ENCODE data around the gene IPP. TPM values are rescaled to one million over a fixed set of nuclear protein-coding genes. Genes with fewer than 3 reads are reported as not detected.
"Not testable (repeated sequence)": the region's sequence is repeated elsewhere in the genome, so short reads cannot be mapped to it uniquely, and the experiment has no call there.

IPP gene
- total RNA-seq, 1 experiment from 2014 or later = 11.9 TPM

DNA sequence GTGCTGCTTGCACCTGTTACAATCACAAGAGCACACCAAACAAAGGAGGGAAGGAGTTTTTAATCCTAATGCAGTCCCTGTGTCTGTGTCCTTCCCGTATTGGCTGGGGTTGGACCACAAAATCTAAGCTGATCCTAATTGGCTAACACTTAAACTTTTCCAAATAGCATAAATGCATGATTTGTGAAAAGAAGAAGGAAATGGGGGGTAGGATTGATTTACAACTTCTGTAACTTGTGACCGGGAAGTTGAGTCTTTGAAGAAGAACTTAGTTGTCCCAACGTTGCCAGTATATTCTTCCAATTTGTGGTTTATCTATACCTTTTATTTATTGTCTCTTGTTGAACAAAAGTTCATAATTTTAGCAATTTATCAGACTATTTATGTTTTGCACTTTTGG, 11.8 kb upstream of the IPP start:
- Histone ChIP-seq H3K4me1 (replicated peaks) (peaks cover 3% of the 10 kb centered on the region), H3K27ac (no peak overlapping the region), H3K9me3 (replicated peaks) (no peaks in the 10 kb centered on the region), H3K36me3 (no peaks in the 10 kb centered on the region), H3K27me3 (replicated peaks) (no peaks in the 10 kb centered on the region), H3K4me3 (no peak overlapping the region)
- DNase-seq (ENCODE audit: low read depth in 1 of 2, low spot score in 2 of 2) = no peak

DNA sequence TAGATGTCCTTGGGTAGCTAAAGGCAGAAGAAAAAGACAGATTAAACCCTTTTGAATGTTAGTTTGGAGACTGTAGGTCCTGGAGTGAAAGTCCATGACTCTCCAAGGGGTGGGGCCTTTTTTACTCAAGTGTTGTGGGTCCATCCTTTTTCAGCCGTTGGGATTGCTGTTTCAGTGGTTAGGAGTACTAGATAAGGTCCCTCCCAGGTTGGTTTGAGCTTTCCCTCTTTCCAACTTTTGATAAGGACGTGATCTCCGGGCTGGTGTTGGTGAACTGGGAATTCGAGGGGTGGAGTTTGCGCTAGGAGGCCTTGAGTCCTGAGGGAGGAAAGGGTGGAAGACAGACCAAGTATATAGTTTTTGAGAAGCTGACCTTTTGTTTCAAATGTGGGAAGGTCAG, 5.2 kb upstream of the IPP start:
- Histone ChIP-seq H3K4me1 (replicated peaks) (peaks cover 4% of the 10 kb centered on the region), H3K36me3 (no peaks in the 10 kb centered on the region), H3K27me3 (replicated peaks) (no peaks in the 10 kb centered on the region), H3K9me3 (replicated peaks) (no peaks in the 10 kb centered on the region), H3K4me3 (no peak overlapping the region), H3K27ac (no peak overlapping the region)
- no peak for DNase-seq (ENCODE audit: low read depth in 1 of 2, low spot score in 2 of 2)

DNA sequence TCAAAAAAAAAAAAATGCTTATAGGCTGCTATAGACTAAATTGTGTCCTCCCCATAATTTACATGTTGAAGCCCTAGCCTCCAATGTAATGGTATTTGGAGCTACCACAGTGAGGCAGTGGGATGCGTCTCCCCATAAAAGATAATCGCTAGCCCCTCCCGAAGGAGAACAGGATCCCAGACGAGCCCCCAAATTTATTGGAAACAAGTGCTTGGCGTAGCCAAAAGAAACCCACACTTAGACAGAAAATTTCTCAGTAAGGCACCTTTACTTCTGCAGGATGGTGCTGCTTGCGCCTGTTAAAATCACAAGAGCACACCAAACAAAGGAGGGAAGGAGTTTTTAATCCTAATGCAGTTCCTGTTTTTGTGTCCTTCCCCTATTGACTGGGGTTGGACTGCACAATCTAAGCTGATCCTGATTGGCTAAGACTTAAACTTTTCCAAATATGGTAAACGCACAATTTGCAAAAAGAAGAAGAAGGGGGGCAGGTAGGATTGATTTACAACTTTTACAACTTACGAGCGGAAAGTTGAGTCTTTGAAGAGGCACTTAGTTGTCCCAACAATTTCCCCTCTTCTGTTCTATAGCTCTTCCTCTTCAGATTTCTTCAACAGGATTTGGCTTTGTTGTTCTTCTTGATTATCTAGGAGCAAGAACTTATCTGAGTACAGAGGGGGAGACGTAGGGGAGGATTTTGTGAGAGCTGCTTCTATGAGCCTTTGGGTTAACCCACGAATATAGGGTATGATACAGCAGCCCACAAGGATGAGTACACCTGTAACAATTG, 3.0 kb upstream of the IPP start:
- no peak for DNase-seq (ENCODE audit: low read depth in 1 of 2, low spot score in 2 of 2)
- no peak overlapping the region for H3K27ac ChIP-seq
- H3K4me3 ChIP-seq = no peak overlapping the region
- H3K9me3 ChIP-seq (replicated peaks) = no peaks in the 10 kb centered on the region
- H3K36me3 ChIP-seq = no peaks in the 10 kb centered on the region
- H3K27me3 ChIP-seq (replicated peaks) = no peaks in the 10 kb centered on the region
- peaks cover 8% of the 10 kb centered on the region for H3K4me1 ChIP-seq (replicated peaks)

DNA sequence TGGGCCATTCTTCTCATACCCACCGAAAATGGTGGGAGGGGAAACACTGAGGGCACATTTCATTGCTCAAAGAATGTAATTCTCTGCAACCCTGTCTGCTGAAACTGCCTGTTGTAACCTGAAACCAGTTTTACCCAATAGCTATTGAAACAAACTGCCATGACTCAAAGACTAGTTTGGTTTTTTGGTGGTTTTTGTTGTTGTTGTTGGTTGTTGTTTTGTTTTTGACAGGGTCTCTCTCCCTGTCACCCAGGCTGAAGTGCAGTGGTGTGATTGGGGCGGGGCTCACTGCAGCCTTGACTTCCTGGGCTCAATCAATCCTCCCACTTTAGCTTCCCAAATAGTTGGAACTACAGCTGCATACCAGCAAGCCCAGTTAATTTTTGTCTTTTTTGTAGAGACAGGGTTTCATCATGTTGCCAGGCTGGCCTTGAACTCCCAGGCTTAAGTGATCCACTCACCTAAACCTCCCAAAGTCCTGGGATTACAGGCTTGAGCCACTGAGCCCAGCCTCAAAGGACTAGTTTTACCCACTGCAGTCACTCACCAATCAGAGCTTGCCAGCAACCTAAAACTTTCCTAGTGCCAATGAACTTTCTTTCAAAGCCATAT, 2.1 kb upstream of the IPP start:
- no peak overlapping the region for H3K4me3 ChIP-seq
- no peak for DNase-seq (ENCODE audit: low read depth in 1 of 2, low spot score in 2 of 2)
- H3K36me3 ChIP-seq = no peaks in the 10 kb centered on the region
- peaks cover 8% of the 10 kb centered on the region for H3K4me1 ChIP-seq (replicated peaks)
- no peak overlapping the region for H3K27ac ChIP-seq
- no peaks in the 10 kb centered on the region for H3K27me3 ChIP-seq (replicated peaks)
- H3K9me3 ChIP-seq (replicated peaks) = no peaks in the 10 kb centered on the region

DNA sequence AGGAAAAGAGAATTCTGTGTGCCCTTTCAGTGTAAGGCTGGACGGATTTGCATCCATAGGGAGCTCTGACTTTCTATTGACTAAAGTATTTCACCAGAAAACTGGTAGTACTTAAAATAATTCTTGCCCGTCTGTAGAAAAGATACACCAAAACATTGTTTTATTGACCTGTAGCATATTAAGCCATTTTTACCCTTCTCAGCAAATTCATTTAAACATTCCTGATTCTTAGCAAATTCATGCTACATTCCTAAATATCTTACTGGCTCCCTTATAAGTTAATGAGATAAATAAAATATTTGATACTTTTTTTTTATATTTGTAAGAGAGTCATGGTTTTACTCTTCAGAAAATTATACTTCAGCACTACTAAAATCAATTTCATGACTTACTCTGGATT, 1.6 kb upstream of the IPP start:
- H3K4me1 ChIP-seq (replicated peaks) = peaks cover 8% of the 10 kb centered on the region
- no peaks in the 10 kb centered on the region for H3K9me3 ChIP-seq (replicated peaks)
- H3K27ac ChIP-seq = no peak overlapping the region
- no peaks in the 10 kb centered on the region for H3K27me3 ChIP-seq (replicated peaks)
- no peak for DNase-seq (ENCODE audit: low read depth in 1 of 2, low spot score in 2 of 2)
- no peaks in the 10 kb centered on the region for H3K36me3 ChIP-seq
- H3K4me3 ChIP-seq = no peak overlapping the region

DNA sequence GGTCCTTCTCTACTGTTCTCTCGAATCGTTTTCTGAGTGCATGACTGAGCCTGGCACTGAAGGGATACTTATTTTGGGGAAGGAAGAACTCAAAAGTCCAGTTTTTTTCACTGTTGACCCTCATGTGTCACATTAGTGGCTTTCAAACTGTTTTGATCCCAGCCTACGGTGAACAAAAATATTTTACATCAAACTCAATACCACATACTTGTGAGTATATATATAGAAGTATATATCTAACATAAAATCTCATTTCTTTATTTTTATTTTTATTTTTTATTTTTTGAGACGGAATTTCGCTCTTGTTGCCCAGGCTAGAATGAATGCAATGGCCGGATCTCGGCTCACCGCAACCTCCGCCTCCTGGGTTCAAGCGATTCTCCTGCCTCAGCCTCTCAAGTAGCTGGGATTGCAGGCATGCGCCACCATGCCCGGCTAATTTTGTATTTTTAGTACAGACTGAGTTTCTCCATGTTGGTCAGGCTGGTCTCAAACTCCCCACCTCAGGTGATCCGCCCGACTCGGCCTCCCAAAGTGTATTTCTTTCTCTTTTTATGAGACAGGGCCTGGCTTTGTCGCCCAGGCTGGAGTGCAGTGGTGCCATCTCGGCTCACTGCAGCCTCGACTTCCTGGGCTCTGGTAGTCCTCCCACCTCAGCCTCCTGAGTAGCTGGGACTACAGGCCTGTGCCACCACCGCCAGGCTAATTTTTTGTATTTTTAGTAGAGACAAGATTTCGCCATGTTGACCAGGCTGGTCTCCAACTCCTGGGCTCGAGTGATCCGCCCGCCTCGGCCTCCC, 786 bp upstream of the IPP start:
- Histone ChIP-seq H3K4me3 (peak overlapping the region; percentile 53), H3K27ac (peak overlapping the region; percentile 88)
- not testable (repeated sequence) for DNase-seq (ENCODE audit: low read depth in 1 of 2, low spot score in 2 of 2); H3K27me3 ChIP-seq (replicated peaks); H3K9me3 ChIP-seq (replicated peaks); H3K36me3 ChIP-seq; H3K4me1 ChIP-seq (replicated peaks)

DNA sequence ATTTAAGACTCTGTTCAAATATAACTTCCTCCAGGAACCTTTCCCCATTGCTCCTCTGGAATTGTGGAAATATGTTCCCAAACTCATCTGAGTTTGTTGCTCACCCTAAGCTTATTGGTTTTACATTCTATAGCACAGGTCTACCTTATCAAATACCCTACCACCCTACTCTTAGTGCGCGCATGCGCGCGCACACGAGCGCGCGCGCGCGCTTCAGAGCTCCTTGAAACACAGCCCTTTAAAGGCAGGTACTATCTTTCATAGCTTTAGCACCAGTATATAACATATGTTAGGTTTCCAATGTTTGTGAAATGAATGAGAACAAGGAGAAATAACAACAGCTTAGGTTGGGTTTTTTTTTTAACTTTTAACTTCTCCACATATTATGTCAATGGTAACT, 3.5 kb downstream of the IPP start:
- Histone ChIP-seq H3K4me1 (replicated peaks) (peaks cover 8% of the 10 kb centered on the region), H3K36me3 (peaks cover 11% of the 10 kb centered on the region), H3K27me3 (replicated peaks) (no peaks in the 10 kb centered on the region), H3K9me3 (replicated peaks) (no peaks in the 10 kb centered on the region), H3K27ac (no peak overlapping the region), H3K4me3 (no peak overlapping the region)
- no peak for DNase-seq (ENCODE audit: low read depth in 1 of 2, low spot score in 2 of 2)

DNA sequence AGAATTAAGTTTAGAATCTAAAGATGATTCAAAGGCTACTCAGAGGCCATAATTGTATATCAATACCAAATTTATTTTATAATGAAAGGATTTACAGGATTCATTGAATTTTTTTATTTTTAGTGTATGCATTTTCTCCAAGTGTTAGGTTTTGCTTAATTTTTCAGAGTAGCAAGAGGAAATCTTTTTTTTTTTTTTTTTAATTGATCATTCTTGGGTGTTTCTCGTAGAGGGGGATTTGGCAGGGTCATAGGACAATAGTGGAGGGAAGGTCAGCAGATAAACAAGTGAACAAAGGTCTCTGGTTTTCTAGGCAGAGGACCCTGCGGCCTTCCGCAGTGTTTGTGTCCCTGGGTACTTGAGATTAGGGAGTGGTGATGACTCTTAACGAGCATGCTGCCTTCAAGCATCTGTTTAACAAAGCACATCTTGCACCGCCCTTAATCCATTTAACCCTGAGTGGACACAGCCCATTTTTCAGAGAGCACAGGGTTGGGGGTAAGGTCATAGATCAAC, 10.8 kb downstream of the IPP start:
- not testable (repeated sequence) for H3K4me1 ChIP-seq (replicated peaks); H3K27me3 ChIP-seq (replicated peaks); H3K4me3 ChIP-seq

DNA sequence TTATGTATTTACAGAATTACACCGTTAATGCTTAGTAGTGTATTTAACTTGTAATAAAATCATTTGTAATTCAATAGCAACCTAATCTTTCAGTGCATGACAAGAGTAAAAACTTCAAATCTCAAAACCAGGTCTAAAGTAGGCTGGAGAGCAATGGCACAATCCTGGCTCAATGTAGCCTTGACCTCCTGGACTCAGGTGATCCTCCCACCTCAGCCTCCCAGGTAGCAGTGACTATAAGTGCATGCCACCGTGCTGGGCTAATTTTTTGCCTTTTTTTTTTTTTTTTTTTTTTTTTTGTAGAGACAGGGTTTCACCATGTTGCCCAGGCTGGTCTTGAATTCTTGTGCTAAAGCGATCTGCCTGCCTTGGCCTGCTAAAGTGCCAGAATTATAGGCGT, 11.3 kb downstream of the IPP start:
- H3K4me1 ChIP-seq (replicated peaks) = no peaks in the 10 kb centered on the region
- H3K27ac ChIP-seq = no peak overlapping the region
- H3K27me3 ChIP-seq (replicated peaks) = no peaks in the 10 kb centered on the region
- H3K4me3 ChIP-seq = no peak overlapping the region
- H3K9me3 ChIP-seq (replicated peaks) = no peaks in the 10 kb centered on the region; the same call in 1 of the 2 replicates
- H3K36me3 ChIP-seq = peaks cover 7% of the 10 kb centered on the region
- no peak for DNase-seq (ENCODE audit: low read depth in 1 of 2, low spot score in 2 of 2)

More for the DNA sequence above, 10.8 kb downstream of the IPP start:
- not testable (repeated sequence) for H3K27ac ChIP-seq; DNase-seq (ENCODE audit: low read depth in 1 of 2, low spot score in 2 of 2); H3K9me3 ChIP-seq (replicated peaks)
- H3K36me3 ChIP-seq = peaks cover 10% of the 10 kb centered on the region

DNA sequence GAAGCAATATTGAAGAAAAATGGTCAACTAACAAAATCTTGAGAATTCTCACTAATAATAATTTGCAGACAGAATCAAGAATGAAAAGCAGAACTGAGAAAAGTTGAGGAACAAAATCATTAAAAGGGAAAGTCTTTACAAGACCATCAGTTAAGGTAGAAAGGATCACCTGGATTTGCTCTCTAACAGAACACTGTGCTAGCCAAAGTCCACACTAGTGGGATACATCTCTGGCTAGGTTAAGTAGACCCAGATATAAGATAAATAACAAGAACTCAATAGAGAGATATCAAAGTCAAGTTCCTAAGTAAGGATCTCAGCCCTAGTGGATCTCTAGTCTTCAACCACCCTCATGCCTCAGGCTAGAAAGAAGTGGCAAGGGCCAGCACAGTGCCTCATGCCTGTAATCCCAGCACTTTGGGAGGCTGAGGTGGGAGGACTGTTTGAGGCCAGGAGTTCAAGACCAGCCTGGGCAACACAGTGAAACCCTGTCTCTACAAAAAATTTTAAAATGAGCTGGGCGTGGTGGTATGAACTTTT, 19.6 kb downstream of the IPP start:
- no peaks in the 10 kb centered on the region for H3K9me3 ChIP-seq (replicated peaks)
- H3K4me1 ChIP-seq (replicated peaks) = no peaks in the 10 kb centered on the region
- DNase-seq (ENCODE audit: low read depth in 1 of 2, low spot score in 2 of 2) = no peak
- H3K27ac ChIP-seq = no peak overlapping the region
- no peaks in the 10 kb centered on the region for H3K27me3 ChIP-seq (replicated peaks)
- no peak overlapping the region for H3K4me3 ChIP-seq
- H3K36me3 ChIP-seq = no peaks in the 10 kb centered on the region

DNA sequence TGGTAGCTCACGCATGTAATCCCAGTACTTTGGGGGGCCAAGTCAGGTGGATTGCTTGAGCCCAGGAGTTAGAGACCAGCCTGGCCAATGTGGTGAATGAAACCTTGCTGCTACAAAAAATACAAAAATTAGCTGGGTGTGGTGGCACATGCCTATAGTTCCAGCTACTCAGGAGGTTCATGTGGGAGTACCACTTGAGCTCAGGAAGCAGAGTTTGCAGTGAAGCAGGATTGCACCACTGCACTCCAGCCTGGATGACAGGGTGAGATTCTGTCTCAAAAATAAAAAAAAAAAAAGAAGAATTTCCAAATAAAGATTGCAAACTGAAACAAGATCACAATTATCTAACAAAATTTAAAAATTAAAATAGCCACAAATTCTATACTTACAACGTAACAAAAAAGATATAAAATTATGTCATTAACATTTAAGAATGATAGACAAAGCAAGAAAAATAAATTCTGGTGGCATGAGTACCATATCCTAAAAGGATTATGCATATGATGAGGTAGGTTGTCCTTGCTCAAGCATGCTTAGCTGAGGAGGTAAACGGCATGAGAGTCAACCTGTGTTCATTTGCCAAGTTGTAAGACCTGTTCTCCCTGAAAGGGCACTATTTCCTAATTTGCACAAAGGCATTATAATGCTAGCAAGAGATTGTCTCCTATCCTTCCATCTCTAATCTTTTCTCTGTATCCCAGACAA, 20.2 kb downstream of the IPP start:
- Histone ChIP-seq H3K27me3 (replicated peaks) (no peaks in the 10 kb centered on the region), H3K4me1 (replicated peaks) (no peaks in the 10 kb centered on the region), H3K27ac (no peak overlapping the region), H3K9me3 (replicated peaks) (no peaks in the 10 kb centered on the region), H3K36me3 (no peaks in the 10 kb centered on the region), H3K4me3 (no peak overlapping the region)
- no peak for DNase-seq (ENCODE audit: low read depth in 1 of 2, low spot score in 2 of 2)

DNA sequence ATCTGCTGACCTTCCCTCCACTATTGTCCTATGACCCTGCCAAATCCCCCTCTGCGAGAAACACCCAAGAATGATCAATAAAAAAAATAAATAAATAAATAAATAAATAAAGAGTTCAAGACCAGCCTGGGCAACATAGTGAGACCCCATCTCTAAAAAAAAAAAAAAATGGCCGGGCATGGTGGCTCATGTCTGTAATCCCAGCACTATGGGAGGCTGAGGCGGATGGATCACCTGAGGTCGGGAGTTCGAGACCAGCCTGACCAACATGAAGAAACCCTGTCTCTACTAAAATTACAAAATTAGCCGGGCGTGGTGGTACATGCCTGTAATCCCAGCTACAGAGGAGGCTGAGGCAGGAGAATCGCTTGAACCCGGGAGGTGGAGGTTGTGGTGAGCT, 24.4 kb downstream of the IPP start:
- not testable (repeated sequence) for H3K36me3 ChIP-seq; H3K9me3 ChIP-seq (replicated peaks); DNase-seq (ENCODE audit: low read depth in 1 of 2, low spot score in 2 of 2); H3K27ac ChIP-seq; H3K27me3 ChIP-seq (replicated peaks); H3K4me1 ChIP-seq (replicated peaks); H3K4me3 ChIP-seq

DNA sequence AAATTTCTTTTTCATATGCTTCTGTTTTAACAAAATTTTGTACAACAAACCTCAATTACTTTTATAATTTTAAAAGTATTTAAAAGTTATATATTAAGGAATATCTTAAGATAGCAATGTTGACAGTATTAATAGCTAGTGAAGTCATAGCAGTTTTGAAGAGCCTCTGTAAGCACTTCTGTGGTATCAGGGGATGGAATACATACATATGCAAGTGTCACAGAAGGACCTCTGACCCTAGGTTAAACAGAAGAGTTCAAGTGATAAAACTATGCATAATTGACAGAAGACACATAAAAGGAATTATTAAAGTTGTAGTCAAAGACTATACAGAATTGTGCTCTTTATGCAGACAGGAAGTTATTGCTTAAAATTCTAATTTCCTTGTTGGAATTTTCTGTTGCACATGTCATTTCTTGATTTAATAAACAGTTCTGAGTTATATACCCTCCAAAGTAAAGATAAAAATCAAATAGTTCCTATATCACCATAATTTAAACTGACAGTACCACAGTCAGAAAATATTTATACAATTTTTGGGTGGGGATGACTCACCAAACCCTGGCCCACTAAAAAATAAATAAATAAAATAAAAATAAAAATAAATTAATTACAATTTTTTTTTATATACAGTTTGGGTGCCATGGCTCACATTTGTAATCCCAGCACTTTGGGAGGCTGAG, 27.1 kb downstream of the IPP start:
- no peak overlapping the region for H3K4me3 ChIP-seq
- H3K9me3 ChIP-seq (replicated peaks) = no peaks in the 10 kb centered on the region
- H3K4me1 ChIP-seq (replicated peaks) = peaks cover 7% of the 10 kb centered on the region
- no peaks in the 10 kb centered on the region for H3K36me3 ChIP-seq
- no peaks in the 10 kb centered on the region for H3K27me3 ChIP-seq (replicated peaks)
- DNase-seq (ENCODE audit: low read depth in 1 of 2, low spot score in 2 of 2) = no peak
- H3K27ac ChIP-seq = no peak overlapping the region
